ENCODE measurements around the gene THEMIS2.
"Not testable (repeated sequence)": the region's sequence is repeated elsewhere in the genome, so short reads cannot be mapped to it uniquely, and the experiment has no call there.

- TF ChIP-seq CTCF (IDR thresholded peaks at IDR 0.05 in 8 of 11, conservative IDR thresholded peaks at IDR 0.05 in 3 of 11); POLR2A (IDR thresholded peaks at IDR 0.05); POLR2AphosphoS5 (IDR thresholded peaks at IDR 0.05): not testable (repeated sequence)
Observed at GRCh38 chr1:27871076-27871475, 1.3 kb upstream of the THEMIS2 start.

Measured in spleen (tissue), 7 donors.